ENCODE results near the gene ASB16.
"Not testable (repeated sequence)": the region's sequence is repeated elsewhere in the genome, so short reads cannot be mapped to it uniquely, and the experiment has no call there.

The ASB16 gene, protein sequence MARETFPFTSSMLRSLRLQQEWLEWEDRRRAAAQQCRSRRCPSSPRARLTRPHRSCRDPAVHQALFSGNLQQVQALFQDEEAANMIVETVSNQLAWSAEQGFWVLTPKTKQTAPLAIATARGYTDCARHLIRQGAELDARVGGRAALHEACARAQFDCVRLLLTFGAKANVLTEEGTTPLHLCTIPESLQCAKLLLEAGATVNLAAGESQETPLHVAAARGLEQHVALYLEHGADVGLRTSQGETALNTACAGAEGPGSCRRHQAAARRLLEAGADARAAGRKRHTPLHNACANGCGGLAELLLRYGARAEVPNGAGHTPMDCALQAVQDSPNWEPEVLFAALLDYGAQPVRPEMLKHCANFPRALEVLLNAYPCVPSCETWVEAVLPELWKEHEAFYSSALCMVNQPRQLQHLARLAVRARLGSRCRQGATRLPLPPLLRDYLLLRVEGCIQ

GRCh38 chr17:44170499-44171201 is at the start of gene ASB16:
TSS of gene ASB16 (plus strand) at chr17:44170704. CDS start at chr17:44170790, 86 bp downstream.
- DNase-seq (ENCODE audit: low read depth in 2 of 3, low spot score in 2 of 3), result no peak

DNA sequence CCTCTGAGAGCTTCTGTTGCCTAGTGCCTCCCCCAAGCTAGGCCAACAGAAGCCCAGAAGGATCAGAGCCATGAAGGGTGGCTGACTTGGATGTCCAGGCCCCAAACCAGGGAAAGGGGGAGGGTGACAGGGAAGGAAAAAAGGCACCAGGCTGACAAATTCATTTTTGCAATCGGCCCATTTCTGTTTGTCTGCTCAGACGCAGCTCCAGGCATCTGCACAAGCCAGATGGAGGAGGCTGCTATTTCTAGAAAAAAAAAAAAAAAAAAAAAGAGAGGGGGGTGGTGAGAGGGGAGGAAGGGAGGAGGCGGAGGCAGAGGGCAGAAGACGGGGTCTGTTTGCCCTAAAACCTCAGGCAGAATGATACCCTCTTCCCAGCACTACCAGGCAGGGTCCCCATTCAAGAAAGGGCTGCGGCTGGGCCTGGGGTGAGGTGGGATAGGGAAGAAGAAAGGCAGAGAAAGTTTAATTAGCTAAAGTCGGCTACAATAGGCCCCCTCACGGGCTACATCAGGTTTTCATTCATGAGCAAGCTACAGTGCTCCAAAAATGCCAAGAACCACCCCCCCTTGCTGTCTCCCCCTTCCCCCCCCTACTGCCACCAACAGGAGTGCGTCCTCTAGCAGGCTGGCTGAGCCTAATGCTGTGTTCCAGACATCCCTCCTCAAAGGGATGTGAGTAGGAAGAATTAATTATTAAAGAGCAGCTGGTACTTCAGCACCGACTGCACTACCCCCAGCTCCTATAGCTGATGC is 49.5 kb upstream of the ASB16 start:
- no peak for DNase-seq (ENCODE audit: low read depth in 2 of 3, low spot score in 2 of 3)

DNA sequence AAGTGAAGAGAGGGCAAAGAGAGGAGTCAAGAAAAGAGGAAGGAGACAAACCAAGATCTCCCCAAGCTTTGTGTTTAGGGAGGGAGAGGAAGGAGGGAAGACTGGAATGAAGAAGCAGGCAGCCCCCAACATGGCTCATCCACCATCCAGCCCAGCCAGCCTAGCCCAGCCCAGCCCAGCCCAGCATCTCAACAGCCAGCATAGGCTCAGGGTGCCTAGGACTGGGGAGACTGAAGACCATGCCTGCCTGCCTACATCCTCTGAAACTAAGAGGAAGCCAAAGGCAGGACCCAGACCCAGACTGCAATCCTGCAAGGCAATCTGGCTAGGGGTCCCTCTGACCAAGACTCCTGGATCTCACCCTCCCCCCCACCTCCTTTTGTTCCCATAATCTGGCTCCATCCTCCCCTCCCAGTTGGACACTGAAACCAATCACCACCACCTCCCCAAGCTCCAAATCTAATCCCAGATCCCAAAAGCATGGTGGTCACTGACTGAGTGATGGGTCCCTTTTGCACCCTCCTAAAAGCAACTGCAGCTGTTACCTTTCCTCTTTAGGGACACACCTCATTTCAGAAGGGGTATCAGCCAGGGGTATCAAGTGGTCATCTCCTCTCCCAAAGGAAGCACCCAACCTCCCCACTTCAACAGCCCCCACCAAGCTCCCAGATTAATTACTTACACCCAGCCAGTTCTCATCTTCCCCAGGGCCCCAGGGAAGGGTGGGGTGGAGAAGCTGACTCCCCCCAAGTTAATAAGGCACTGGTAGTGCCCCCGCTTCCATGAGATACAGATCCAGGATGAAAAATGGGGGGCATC is 48.3 kb upstream of the ASB16 start:
- DNase-seq (ENCODE audit: low read depth in 2 of 3, low spot score in 2 of 3), result no peak

GRCh38 chr17:44122816-44123355 is 47.6 kb upstream of the ASB16 start:
- DNase-seq (ENCODE audit: low read depth in 2 of 3, low spot score in 2 of 3), result no peak

- peak; percentile 87 to 92 (median 92) for DNase-seq (ENCODE audit: low read depth in 2 of 3, low spot score in 2 of 3)
Observed at GRCh38 chr17:44123356-44124117, 47.0 kb upstream of the ASB16 start, which contains the start of gene HDAC5. TSS of gene HDAC5 (minus strand) at chr17:44123641. CDS start at chr17:44117515, 6,126 bp downstream.

- no peak for DNase-seq (ENCODE audit: low read depth in 2 of 3, low spot score in 2 of 3)
Observed at GRCh38 chr17:44124118-44124438, 46.4 kb upstream of the ASB16 start.

DNA sequence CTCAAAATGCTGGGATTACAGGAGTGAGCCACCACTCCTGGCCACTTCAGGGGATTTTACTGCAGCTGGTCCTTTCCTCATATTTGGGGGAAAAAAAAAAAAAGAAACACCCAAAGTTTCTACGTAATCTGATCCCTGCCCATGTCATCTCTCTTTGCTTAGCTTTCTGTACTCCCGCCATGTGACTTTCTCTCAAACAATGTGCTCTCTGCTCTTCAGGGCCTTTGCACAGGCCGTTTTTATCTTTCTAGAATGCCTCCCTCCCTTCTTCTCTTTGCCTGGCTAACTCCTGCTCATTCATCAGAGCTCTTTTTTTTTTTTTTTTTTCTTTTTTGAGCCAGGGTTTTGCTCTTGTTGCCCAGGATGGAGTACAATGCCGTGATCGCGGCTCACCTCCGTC is 42.1 kb upstream of the ASB16 start:
- no peak for DNase-seq (ENCODE audit: low read depth in 2 of 3, low spot score in 2 of 3)

DNA sequence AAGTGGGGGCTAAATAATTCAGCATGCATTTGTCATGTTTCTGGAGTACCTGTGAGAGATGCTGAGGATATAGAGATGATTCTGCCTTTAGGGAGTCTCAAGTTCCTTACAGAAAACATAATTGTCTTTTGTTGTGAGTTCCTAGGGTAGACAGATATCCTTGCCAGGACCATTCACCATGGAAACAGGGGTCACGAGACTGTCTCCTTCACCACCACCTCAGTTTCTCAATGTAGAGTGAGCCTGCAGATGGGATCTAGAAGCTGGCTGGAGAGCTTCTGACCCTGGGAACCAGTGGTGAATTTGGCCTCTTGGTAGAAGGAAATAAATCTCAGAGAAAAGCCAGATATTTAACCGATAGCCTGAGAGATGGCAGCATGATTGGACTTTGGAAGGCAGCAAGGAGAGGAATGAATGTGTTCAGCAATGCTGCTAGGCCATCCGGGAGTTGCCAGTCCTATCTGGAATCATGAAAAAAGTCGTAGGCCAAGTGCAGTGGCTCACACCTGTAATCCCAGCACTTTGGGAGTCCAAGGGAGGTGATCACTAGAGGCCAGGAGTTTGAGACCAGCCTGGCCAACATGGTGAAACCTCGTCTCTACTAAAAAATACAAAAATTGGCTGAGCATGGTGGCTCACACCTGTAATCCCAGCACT is 39.7 kb upstream of the ASB16 start:
- DNase-seq (ENCODE audit: low read depth in 2 of 3, low spot score in 2 of 3), result no peak

DNA sequence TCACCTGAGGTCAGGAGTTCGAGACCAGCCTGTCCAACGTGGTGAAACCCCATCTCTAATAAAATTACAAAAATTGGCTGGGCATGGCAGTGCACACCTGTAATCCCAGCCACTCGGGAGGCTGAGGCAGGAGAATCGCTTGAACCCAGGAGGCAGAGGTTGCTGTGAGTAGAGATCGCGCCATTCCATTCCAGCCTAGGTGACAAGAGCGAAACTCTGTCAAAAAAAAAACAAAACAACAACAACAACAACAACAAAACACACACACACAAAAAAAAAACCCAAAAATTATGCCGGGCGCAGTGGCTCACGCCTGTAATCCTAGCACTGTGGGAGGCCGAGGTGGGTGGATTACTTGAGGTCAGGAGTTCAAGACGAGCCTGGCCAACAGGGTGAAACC is 39.1 kb upstream of the ASB16 start:
- DNase-seq (ENCODE audit: low read depth in 2 of 3, low spot score in 2 of 3), result not testable (repeated sequence)

- DNase-seq (ENCODE audit: low read depth in 2 of 3, low spot score in 2 of 3), result no peak
Observed at GRCh38 chr17:44132275-44132821, 38.2 kb upstream of the ASB16 start.

- no peak for DNase-seq (ENCODE audit: low read depth in 2 of 3, low spot score in 2 of 3)
Observed at GRCh38 chr17:44133918-44134476, 36.5 kb upstream of the ASB16 start.

- no peak for DNase-seq (ENCODE audit: low read depth in 2 of 3, low spot score in 2 of 3)
Observed at GRCh38 chr17:44134752-44135568, 35.5 kb upstream of the ASB16 start.

DNA sequence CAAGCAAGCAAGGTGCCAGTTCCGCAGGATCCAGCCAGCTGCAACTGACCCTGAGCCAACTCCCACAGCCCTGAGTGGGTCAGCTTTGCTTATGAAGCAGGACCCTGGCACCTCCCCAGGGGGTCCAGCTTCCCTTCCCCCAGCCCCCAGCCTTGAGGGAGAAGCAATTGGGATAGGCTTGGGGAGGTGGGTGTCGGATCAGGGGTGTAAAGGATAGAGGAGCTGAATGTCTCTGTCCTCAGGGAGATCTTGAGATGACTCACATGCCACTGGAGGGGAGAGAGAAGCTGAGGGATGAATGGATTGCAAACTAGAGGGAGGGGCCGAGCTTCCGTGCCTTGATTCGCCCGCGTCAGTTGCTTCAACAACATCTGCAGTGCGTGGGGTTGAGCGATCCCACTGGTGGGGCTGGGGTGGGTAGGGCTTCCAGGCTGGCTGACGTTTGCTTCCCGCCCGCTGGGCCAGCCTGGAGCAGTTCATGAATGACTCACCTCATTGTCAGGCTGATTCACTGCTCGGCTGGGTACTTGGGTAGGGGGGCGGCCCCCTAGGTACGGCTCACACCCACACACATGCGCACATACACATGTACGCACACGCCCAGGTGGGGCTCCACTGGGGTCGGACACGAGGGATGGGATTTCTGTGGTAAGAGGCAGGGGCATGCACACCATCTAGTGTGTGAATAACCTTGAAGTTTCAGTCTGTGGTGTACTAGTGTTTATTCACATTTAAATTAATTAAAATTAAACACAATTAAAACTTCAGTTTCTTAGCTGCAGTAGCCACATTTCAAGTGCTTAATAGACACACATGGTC is 32.4 kb upstream of the ASB16 start:
- DNase-seq (ENCODE audit: low read depth in 2 of 3, low spot score in 2 of 3), result peak; percentile 40 to 42 (median 42)

GRCh38 chr17:44143921-44144320 is 26.6 kb upstream of the ASB16 start:
- DNase-seq (ENCODE audit: low read depth in 2 of 3, low spot score in 2 of 3), result not testable (repeated sequence)

DNA sequence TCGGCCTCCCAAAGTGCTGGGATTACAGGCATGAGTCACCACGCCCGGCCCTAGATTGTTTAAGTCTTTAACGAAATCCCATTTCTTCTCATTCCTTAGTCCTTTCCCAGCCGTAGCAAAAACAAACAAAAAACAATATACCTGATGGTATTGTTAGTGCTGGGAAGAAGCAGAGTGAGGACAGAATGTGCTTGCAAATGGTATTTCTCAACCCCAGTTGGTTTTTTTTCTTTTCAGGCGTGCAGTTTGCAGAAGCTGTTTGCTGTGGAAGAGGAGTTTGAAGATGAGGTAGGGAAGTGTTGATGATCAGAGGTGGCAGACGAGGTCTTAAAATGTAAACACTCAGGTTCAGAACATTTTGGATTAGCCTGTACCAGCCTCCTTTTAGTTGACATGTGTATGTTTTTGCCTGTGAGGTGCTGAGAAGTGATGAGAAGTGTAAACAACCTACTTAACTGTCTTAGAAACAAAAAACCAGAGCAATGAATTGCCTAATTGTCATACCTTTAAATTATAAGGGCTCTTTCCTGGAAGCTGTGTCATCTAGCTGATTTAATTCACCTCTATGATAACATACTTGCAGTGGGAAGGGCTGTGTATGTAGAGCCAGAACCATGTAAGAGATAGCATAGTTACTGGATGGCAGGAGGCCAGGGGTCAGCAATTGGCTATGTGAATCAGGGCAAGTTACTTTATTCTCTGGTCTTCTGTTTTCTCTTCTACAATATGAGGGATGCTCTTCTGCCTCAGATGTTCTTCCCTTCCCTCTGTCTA is 25.4 kb upstream of the ASB16 start:
- no peak for DNase-seq (ENCODE audit: low read depth in 2 of 3, low spot score in 2 of 3)

Data from activated CD8-positive, alpha-beta memory T cell treated with anti-CD3 and anti-CD28 coated beads for 48 hours (primary cell).